HFFc6 (cell line): ENCODE results near the gene ANKRD1. TPM values are rescaled to one million over a fixed set of nuclear protein-coding genes. Genes with fewer than 3 reads are reported as not detected.

Experiments
- DNase-seq: peaks from one replicate; pipeline ENCODE4 v3.0.0-alpha.2; 2018
- H3K27ac Mint-ChIP-seq: 2 replicates; pipeline ENCODE4 v1.8.0; 2020; ENCODE audit warnings: mild to moderate bottlenecking, mixed read lengths
- H3K27me3 Mint-ChIP-seq: 2 replicates; pipeline ENCODE4 v1.8.0; 2021; ENCODE audit warnings: mild to moderate bottlenecking, moderate library complexity, mixed read lengths; ENCODE audit not compliant: insufficient read depth
- H3K36me3 Mint-ChIP-seq: 2 replicates; pipeline ENCODE4 v1.8.0; 2021; ENCODE audit warnings: low read depth, mixed read lengths
- H3K4me1 Mint-ChIP-seq: 2 replicates; pipeline ENCODE4 v1.8.0; 2020; ENCODE audit warnings: low read depth, mixed read lengths
- H3K4me3 Mint-ChIP-seq: 2 replicates; pipeline ENCODE4 v1.8.0; 2020; ENCODE audit warnings: mild to moderate bottlenecking, moderate library complexity, mixed read lengths
- H3K9me3 Mint-ChIP-seq: 2 replicates; pipeline ENCODE4 v1.8.0; 2020; ENCODE audit warnings: mild to moderate bottlenecking, mixed read lengths
- total RNA-seq, 6 experiments: library from RNA; stranded (reverse); fragmentation: NEBNext Ultra II Directional; extraction: Animal tissue kit (Norgen Biotek cat#: 25700); gene quantifications; 2 replicates in 1 of 6; 3 replicates in 5 of 6; pipeline ENCODE4 v1.2.3, GENCODE V29; 2021
- TF ChIP-seq, protein P1 (sequence below): fragments of 200-600 bp; sonication (generic); IDR thresholded peaks from 2 replicates; pipeline ENCODE4 v1.5.0; 2021; ENCODE audit warnings: antibody characterized with exemption, mild to moderate bottlenecking

ANKRD1 gene
- total RNA-seq, 6 experiments from 2014 or later, result 4.9 to 15.8 (median 5.9) TPM

GRCh38 chr10:90872648-90873020 is 48.3 kb downstream of the ANKRD1 start:
- peak; percentile 2 for DNase-seq
- H3K27ac Mint-ChIP-seq, result peak overlapping the region; percentile 86
- TF ChIP-seq, protein P1, sequence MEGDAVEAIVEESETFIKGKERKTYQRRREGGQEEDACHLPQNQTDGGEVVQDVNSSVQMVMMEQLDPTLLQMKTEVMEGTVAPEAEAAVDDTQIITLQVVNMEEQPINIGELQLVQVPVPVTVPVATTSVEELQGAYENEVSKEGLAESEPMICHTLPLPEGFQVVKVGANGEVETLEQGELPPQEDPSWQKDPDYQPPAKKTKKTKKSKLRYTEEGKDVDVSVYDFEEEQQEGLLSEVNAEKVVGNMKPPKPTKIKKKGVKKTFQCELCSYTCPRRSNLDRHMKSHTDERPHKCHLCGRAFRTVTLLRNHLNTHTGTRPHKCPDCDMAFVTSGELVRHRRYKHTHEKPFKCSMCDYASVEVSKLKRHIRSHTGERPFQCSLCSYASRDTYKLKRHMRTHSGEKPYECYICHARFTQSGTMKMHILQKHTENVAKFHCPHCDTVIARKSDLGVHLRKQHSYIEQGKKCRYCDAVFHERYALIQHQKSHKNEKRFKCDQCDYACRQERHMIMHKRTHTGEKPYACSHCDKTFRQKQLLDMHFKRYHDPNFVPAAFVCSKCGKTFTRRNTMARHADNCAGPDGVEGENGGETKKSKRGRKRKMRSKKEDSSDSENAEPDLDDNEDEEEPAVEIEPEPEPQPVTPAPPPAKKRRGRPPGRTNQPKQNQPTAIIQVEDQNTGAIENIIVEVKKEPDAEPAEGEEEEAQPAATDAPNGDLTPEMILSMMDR, result no peak
- H3K4me1 Mint-ChIP-seq, result peaks cover 36% of the 10 kb centered on the region
- H3K27me3 Mint-ChIP-seq, result peaks cover 7% of the 10 kb centered on the region
- peaks cover 4% of the 10 kb centered on the region for H3K9me3 Mint-ChIP-seq
- H3K36me3 Mint-ChIP-seq, result peaks cover 11% of the 10 kb centered on the region
- H3K4me3 Mint-ChIP-seq, result peak overlapping the region; percentile 94

GRCh38 chr10:90871766-90872647 is 48.9 kb downstream of the ANKRD1 start, which contains the start of gene RPP30:
RPP30 (plus strand) TSS chr10:90871974; CDS start chr10:90871987, 13 bp downstream.
- Mint-ChIP-seq H3K4me1 (peaks cover 36% of the 10 kb centered on the region), H3K4me3 (peak within 1 kb of the TSS; percentile 94), H3K27ac (peak within 1 kb of the TSS; percentile 86), H3K9me3 (peaks cover 4% of the 10 kb centered on the region), H3K27me3 (peaks cover 8% of the 10 kb centered on the region), H3K36me3 (peaks cover 11% of the 10 kb centered on the region)
- TF ChIP-seq, protein P1, result no peak
- peak; percentile 78 for DNase-seq

DNA sequence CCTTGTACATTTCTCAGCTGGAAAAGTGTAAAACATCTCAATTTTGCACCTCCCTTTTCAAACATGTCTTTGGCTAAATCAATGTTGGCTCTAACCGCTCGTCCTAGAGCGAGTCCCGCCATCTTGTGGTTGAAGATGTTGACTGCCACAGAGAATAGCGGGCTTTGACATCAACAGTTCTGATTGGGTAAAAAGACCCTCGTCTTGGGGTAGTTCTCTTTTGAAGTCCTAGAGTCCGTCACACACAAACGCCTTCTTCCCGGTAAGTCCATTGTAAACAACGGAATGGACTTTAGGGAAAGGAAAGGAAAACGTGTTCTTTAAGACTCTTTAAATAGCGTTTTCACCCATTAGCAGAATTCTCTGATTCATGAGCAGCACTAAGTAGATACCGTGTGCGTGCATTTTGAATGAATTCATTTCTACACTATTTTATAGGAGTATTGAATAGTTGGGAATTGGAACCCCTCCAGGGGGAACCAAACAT is 49.6 kb downstream of the ANKRD1 start:
- Mint-ChIP-seq H3K36me3 (peaks cover 11% of the 10 kb centered on the region), H3K27me3 (peaks cover 10% of the 10 kb centered on the region), H3K4me1 (peaks cover 36% of the 10 kb centered on the region), H3K9me3 (peaks cover 4% of the 10 kb centered on the region), H3K27ac (peak overlapping the region; percentile 86), H3K4me3 (peak overlapping the region; percentile 94)
- DNase-seq, result peak; percentile 74
- TF ChIP-seq, protein P1, result peak; percentile 78

DNA sequence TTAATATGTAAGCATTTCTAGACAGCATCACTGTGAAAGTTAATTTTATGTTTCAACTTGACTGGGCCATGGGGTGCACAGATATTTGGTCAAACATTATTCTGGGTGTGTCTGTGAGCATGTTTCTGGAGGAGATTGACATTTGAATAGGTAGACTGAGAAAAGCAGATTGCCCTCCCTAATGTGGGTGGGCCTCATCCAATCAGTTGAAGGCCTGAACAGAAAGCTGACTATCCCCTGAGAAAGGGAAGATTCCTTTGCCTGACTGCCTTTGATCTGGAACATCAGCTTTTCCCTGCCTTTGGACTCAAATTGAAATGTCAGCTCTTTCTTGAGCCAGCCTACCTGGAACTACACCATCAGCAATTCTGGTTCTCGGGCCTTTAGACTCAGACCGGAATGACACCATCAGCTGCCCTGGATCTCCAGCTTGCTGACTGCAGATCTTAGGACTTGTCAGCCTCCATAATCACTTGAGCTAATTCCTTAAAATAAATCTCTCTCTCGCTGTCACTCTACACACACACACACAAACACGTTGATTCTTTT is 54.8 kb downstream of the ANKRD1 start:
- Mint-ChIP-seq H3K4me3 (no peak overlapping the region), H3K36me3 (peaks cover 5% of the 10 kb centered on the region; the same call in 1 of the 2 replicates), H3K9me3 (peaks cover 4% of the 10 kb centered on the region), H3K4me1 (peaks cover 9% of the 10 kb centered on the region), H3K27ac (no peak overlapping the region), H3K27me3 (peaks cover 12% of the 10 kb centered on the region)
- TF ChIP-seq, protein P1, result no peak
- no peak for DNase-seq

DNA sequence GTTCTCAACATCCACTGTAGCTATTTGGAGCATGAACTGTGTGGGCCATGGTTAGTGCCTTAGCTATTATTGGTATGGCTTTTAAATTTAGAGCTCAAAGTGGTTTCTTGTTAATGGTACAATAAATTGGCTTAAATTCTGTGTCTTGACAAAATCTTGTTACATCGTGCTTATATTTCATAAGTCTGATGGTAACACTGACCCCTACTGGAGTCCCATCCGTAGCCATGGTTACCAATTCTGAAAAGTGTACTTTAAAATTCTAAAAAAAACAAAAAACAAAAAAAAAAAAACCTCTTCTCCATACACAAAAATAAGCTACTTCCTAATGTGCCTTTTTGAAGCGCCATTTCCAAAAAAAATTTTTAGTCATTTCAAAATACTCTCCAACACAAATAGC is 55.5 kb downstream of the ANKRD1 start:
- H3K27ac Mint-ChIP-seq, result no peak overlapping the region
- peaks cover 5% of the 10 kb centered on the region; the same call in 1 of the 2 replicates for H3K36me3 Mint-ChIP-seq
- peak; percentile 39 for DNase-seq
- peaks cover 12% of the 10 kb centered on the region for H3K27me3 Mint-ChIP-seq
- TF ChIP-seq, protein P1, result peak; percentile 72
- no peak overlapping the region for H3K4me3 Mint-ChIP-seq
- H3K9me3 Mint-ChIP-seq, result peaks cover 4% of the 10 kb centered on the region
- H3K4me1 Mint-ChIP-seq, result peaks cover 2% of the 10 kb centered on the region
